AG04449 (cell line): ENCODE results near the gene TFDP1.

Experiments used
- CTCF ChIA-PET: fragments of 350-600 bp; formaldehyde crosslinking; extraction: SDS; loops from one replicate; lab custom pipeline; 2021; ENCODE audit warnings: antibody characterized with exemption; lab: Yijun Ruan, JAX
- POLR2A ChIA-PET: fragments of 400-600, 350-600 bp; formaldehyde crosslinking; extraction: SDS; loops from one replicate; lab custom pipeline; 2020; ENCODE audit warnings: antibody characterized with exemption, inconsistent platforms; lab: Yijun Ruan, JAX
- DNase-seq: peaks from one replicate; pipeline ENCODE4 v3.0.0-alpha.2; 2010; ENCODE audit warnings: low read depth, low spot score
- H3K4me3 ChIP-seq: 2 replicates; pipeline ENCODE4 v1.5.1; 2011; ENCODE audit warnings: low read depth, mild to moderate bottlenecking, control low read depth, low read length
- TF ChIP-seq, protein P1 (sequence below): IDR thresholded peaks from one replicate; pipeline ENCODE4 v1.5.1; 2011; ENCODE audit warnings: mild to moderate bottlenecking, moderate library complexity, low read length, control low read depth, inconsistent platforms; ENCODE audit not compliant: insufficient read depth; ENCODE audit errors: missing control alignments

The TFDP1 gene

DNA sequence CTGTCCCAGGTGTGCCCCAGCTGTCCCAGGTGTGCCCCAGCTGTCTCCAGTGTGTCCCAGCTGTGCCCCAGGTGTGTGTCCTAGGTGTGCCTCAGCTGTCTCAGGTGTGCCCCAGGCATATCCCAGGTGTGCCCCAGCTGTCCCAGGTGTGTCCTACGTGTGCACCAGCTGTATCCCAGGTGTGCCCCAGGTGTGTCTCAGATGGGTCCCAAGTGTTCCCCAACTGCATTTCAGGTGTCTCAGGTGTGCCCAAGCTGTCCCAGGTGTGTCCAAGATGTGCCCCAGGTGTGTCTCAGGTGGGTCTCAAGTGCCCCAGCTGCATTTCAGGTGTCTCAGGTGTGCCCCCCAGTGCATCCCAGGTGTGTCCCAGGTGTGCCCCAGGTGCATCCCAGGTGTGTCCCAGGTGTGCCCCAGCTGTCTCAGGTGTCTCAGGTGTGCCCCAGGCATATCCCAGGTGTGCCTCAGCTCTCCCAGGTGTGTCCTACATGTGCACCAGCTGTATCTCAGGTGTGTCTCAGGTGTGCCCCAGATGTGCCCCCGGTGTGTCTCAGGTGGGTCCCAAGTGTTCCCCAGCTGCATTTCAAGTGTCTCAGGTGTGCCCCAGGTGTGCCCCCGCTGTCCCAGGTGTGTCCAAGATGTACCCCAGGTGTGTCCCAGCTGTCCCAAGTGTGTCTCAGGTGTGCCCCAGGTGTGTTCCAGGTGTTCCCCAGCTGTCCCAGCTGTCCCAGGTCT is 81.2 kb downstream of the TFDP1 start:
- ChIA-PET POLR2A (no interaction called here), CTCF (interaction anchor here (1.0 to 2.8 kb wide), 2 partner anchors 14 to 58 kb away, joined by 3 to 16 read pairs; no protein-coding TSS in a partner anchor)
- DNase-seq: no peak
- TF ChIP-seq, protein P1, sequence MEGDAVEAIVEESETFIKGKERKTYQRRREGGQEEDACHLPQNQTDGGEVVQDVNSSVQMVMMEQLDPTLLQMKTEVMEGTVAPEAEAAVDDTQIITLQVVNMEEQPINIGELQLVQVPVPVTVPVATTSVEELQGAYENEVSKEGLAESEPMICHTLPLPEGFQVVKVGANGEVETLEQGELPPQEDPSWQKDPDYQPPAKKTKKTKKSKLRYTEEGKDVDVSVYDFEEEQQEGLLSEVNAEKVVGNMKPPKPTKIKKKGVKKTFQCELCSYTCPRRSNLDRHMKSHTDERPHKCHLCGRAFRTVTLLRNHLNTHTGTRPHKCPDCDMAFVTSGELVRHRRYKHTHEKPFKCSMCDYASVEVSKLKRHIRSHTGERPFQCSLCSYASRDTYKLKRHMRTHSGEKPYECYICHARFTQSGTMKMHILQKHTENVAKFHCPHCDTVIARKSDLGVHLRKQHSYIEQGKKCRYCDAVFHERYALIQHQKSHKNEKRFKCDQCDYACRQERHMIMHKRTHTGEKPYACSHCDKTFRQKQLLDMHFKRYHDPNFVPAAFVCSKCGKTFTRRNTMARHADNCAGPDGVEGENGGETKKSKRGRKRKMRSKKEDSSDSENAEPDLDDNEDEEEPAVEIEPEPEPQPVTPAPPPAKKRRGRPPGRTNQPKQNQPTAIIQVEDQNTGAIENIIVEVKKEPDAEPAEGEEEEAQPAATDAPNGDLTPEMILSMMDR: no peak
- no peak overlapping the region for H3K4me3 ChIP-seq

GRCh38 chr13:113666329-113666670 is 81.7 kb downstream of the TFDP1 start:
- TF ChIP-seq, protein P1: no peak
- no peak overlapping the region for H3K4me3 ChIP-seq
- CTCF ChIA-PET: interaction anchor here (2.8 kb wide), 1 partner anchor 58 kb away, joined by 16 read pairs; no protein-coding TSS in a partner anchor
- no peak for DNase-seq
- POLR2A ChIA-PET: no interaction called here

DNA sequence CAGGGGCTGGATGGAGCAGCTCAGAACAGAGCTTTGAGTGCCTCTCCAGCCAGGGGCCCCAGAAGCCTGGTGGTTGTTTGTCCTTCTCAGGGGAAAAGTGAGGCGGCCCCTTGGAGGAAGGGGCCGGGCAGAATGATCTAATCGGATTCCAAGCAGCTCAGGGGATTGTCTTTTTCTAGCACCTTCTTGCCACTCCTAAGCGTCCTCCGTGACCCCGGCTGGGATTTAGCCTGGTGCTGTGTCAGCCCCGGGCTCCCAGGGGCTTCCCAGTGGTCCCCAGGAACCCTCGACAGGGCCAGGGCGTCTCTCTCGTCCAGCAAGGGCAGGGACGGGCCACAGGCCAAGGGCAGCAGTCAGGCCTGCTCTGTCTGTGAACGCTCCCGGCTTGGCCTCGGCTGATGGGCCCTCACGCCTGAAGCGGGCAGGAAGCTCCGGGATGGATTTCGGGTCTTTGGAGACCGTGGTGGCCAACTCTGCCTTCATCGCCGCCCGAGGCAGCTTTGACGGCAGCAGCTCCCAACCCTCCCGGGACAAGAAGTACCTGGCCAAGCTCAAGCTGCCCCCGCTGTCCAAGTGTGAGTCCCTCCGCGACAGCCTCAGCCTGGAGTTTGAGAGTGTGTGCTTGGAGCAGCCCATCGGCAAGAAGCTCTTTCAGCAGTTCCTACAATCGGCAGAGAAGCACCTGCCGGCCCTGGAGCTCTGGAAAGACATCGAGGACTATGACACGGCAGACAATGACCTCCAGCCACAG is 82.6 kb downstream of the TFDP1 start, which contains the start of gene GRK1:
TSS of gene GRK1 (plus strand) at position 269 of the 751 bp plus-strand sequence. CDS start at position 437, 168 bp downstream.
- no peak for DNase-seq
- no peak within 1 kb of the TSS for H3K4me3 ChIP-seq
- TF ChIP-seq, protein P1: no peak
- POLR2A ChIA-PET: no interaction called here
- CTCF ChIA-PET: interaction anchor here (2.8 kb wide), 1 partner anchor 57 kb away, joined by 16 read pairs; no protein-coding TSS in a partner anchor

DNA sequence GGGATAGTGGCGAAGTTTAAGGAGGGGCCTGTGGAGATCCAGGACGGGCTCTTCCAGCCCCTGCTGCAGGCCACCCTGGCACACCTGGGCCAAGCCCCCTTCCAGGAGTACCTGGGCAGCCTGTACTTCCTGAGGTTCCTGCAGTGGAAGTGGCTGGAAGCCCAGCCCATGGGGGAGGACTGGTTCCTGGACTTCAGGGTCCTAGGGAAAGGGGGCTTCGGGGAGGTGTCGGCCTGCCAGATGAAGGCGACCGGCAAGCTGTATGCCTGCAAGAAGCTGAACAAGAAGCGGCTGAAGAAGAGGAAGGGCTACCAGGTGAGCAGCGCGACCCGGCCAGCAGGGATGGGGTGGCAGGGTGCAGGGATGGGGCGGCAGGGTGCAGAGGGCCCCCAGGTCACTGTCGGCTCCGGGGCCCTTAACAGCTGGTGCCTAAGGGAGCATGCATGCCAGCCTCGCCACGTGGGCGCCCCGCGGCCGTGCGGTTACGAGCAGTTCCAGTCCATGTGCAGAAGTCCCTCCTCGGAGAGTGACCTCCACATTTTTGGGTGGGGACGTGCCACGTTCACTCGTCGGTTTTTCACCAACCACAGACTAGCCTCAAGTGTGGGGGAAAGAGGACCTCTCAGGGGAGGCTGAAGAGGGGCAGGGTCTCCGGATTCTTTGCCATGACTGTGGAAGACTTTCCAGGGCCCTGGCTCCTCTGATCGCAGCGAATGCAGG is 83.4 kb downstream of the TFDP1 start:
- ChIA-PET CTCF (interaction anchor here (2.8 kb wide), 1 partner anchor 56 kb away, joined by 16 read pairs; no protein-coding TSS in a partner anchor), POLR2A (no interaction called here)
- H3K4me3 ChIP-seq: no peak overlapping the region
- no peak for DNase-seq
- TF ChIP-seq, protein P1: no peak

DNA sequence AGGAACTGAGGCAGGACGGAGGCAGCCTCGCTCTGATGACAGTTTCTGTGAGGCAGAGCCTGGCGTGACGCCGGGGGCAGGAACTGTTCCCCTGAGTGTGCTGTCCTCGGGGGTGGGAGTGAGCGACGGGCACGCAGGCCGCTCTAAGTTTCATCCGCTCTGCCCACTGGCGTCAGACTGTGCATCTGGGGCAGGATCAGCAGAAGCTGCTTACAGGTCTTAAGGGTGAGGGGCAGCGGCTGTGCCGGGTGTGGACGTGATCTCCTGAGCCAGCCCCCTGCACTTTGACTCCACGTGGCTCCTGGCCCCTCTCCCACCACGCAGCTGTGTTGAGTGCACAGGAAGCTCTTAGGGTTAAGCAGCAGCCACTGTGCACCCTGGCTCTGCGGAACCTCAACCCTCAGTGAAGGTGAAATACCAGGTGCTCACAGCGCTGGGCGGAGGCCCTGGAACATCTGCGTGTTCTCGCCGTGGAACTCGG is 84.0 kb downstream of the TFDP1 start:
- POLR2A ChIA-PET: no interaction called here
- no peak for DNase-seq
- no peak overlapping the region for H3K4me3 ChIP-seq
- TF ChIP-seq, protein P1: no peak
- CTCF ChIA-PET: no interaction called here
